Mucosa of descending colon (tissue), 3 donors: ENCODE measurements around the gene PEPD. TPM values are rescaled to one million over a fixed set of nuclear protein-coding genes. Genes with fewer than 3 reads are reported as not detected.

Experiments used
- ATAC-seq: fragments of 200-7000 bp; cut with Tn5 transposase; one replicate; pipeline ENCODE4 v1.9.1; 2020; ENCODE audit warnings: mild to moderate bottlenecking, moderate library complexity
- DNase-seq, 3 donors: peaks; one replicate each; pipeline ENCODE4 v3.0.0-alpha.2; 2020
- H3K36me3 ChIP-seq: fragments of 200-600 bp; one replicate; pipeline ENCODE4 v1.8.0; 2021; ENCODE audit warnings: low read depth, mild to moderate bottlenecking
- H3K4me1 ChIP-seq: fragments of 200-600 bp; one replicate; pipeline ENCODE4 v1.8.0; 2021; ENCODE audit warnings: low read depth, mild to moderate bottlenecking
- H3K4me3 ChIP-seq: fragments of 200-600 bp; one replicate; pipeline ENCODE4 v1.8.0; 2021; ENCODE audit warnings: mild to moderate bottlenecking
- H3K9me3 ChIP-seq: fragments of 200-600 bp; one replicate; pipeline ENCODE4 v1.8.0; 2021; ENCODE audit warnings: mild to moderate bottlenecking
- CTCF ChIP-seq: fragments of 200-600 bp; IDR thresholded peaks from one replicate; pipeline ENCODE4 v1.8.0; 2022; ENCODE audit warnings: antibody characterized with exemption, mild to moderate bottlenecking
- intact Hi-C, 2 donors: fragments of 100-400 bp; cut with DNase I in 1 of 2; cut with micrococcal nuclease in 1 of 2; formaldehyde crosslinking; loops; one replicate each; pipeline versions ENCODE4 v1.11.0 to v1.11.1; 2022; cut with DNase I, micrococcal nuclease
- total RNA-seq, 3 donors: library from RNA; stranded (reverse); fragmentation: NEBNext Ultra II Directional in 2 of 3; extraction: Animal tissue kit (Norgen Biotek cat#: 25700) in 2 of 3; gene quantifications; one replicate each; pipeline versions ENCODE4 v1.2.1 to v1.2.4, GENCODE V29; 2021 to 2023
- donor health status: DM: no; HTN: no; CAD: no; lungs with moderate emphysema.
- donor health status: DM: no; HTN: no; CAD: no.
- donor health status: DM: no; HTN: yes; CAD: no.

The PEPD gene
- total RNA-seq, 3 donors from 2014 or later = 40.4 to 91.5 (median 79.1) TPM

- intact Hi-C loops = no loop called here
- Histone ChIP-seq H3K36me3 (no peaks in the 10 kb centered on the region), H3K4me1 (no peaks in the 10 kb centered on the region), H3K9me3 (no peaks in the 10 kb centered on the region), H3K4me3 (no peak overlapping the region)
- TF ChIP-seq CTCF = no peak
- ATAC-seq (no peak), DNase-seq (no peak)
Observed at GRCh38 chr19:33508009-33508408, 13.6 kb downstream of the PEPD start.

- no peak for TF ChIP-seq CTCF
- ATAC-seq = no peak
Observed at GRCh38 chr19:33507021-33507956, 14.3 kb downstream of the PEPD start.

GRCh38 chr19:33506498-33506897 is 15.1 kb downstream of the PEPD start:
- no peaks in the 10 kb centered on the region for H3K36me3 ChIP-seq
- DNase-seq = no peak
- ATAC-seq = no peak
- intact Hi-C loops = no loop called here
- no peak overlapping the region for H3K4me3 ChIP-seq
- no peaks in the 10 kb centered on the region for H3K4me1 ChIP-seq
- TF ChIP-seq CTCF = no peak
- no peaks in the 10 kb centered on the region for H3K9me3 ChIP-seq

More at GRCh38 chr19:33507021-33507956, 14.3 kb downstream of the PEPD start:
- no peaks in the 10 kb centered on the region for H3K36me3 ChIP-seq
- H3K4me1 ChIP-seq = no peaks in the 10 kb centered on the region
- no peaks in the 10 kb centered on the region for H3K9me3 ChIP-seq
- DNase-seq = no peak
- intact Hi-C loops = no loop called here
- H3K4me3 ChIP-seq = no peak overlapping the region

GRCh38 chr19:33505823-33506222 is 15.8 kb downstream of the PEPD start:
- ATAC-seq (no peak), DNase-seq (no peak)
- no peak overlapping the region for H3K4me3 ChIP-seq
- intact Hi-C loops = no loop called here
- H3K9me3 ChIP-seq = no peaks in the 10 kb centered on the region
- H3K36me3 ChIP-seq = no peaks in the 10 kb centered on the region
- H3K4me1 ChIP-seq = no peaks in the 10 kb centered on the region
- no peak for TF ChIP-seq CTCF

GRCh38 chr19:33505148-33505547 is 16.4 kb downstream of the PEPD start:
- TF ChIP-seq CTCF = no peak
- DNase-seq (no peak), ATAC-seq (no peak)
- intact Hi-C loops = no loop called here
- H3K4me3 ChIP-seq = no peak overlapping the region
- H3K9me3 ChIP-seq = no peaks in the 10 kb centered on the region
- H3K36me3 ChIP-seq = no peaks in the 10 kb centered on the region
- no peaks in the 10 kb centered on the region for H3K4me1 ChIP-seq
